Neural cell (in vitro differentiated cells): ENCODE measurements around the gene SYTL4. TPM values are rescaled to one million over a fixed set of nuclear protein-coding genes. Genes with fewer than 3 reads are reported as not detected.

ENCODE experiments used
- H2AFZ ChIP-seq: fragments of 200-600, 300-800 bp; sonication (generic), shearing (Covaris generic); 2 replicates; pipeline ENCODE4 v1.6.0; 2014; ENCODE audit warnings: low read depth, mild to moderate bottlenecking, antibody characterized with exemption, low read length, moderate library complexity
- H3F3A ChIP-seq: fragments of 200-600 bp; shearing (Covaris generic); 2 replicates; pipeline ENCODE4 v1.6.1; 2016; ENCODE audit warnings: mild to moderate bottlenecking, moderate library complexity, mixed read lengths, antibody characterized with exemption, low read length; ENCODE audit not compliant: insufficient read depth, poor library complexity, severe bottlenecking
- H3K27ac ChIP-seq: fragments of 200-600, 300-800 bp; sonication (generic), shearing (Covaris generic); 2 replicates; pipeline ENCODE4 v1.5.1; 2014; ENCODE audit warnings: mild to moderate bottlenecking, low read length, moderate library complexity
- H3K27me3 ChIP-seq: fragments of 300-800, 200-600 bp; sonication (generic), shearing (Covaris generic); 2 replicates; pipeline ENCODE4 v1.6.0; 2014; ENCODE audit warnings: mild to moderate bottlenecking, low read depth, low read length, moderate library complexity; ENCODE audit not compliant: insufficient read depth
- H3K36me3 ChIP-seq: fragments of 300-800, 200-600 bp; sonication (generic), shearing (Covaris generic); 2 replicates; pipeline ENCODE4 v1.5.1; 2014; ENCODE audit warnings: mild to moderate bottlenecking, antibody characterized with exemption, low read length, moderate library complexity; ENCODE audit not compliant: insufficient read depth
- H3K4me2 ChIP-seq: fragments of 300-800, 200-600 bp; sonication (generic), shearing (Covaris generic); 2 replicates; pipeline ENCODE4 v1.6.0; 2014; ENCODE audit warnings: mild to moderate bottlenecking, low read length
- H3K4me3 ChIP-seq: fragments of 300-800, 200-600 bp; sonication (generic), shearing (Covaris generic); 2 replicates; pipeline ENCODE4 v1.5.1; 2014; ENCODE audit warnings: mild to moderate bottlenecking, low read length, moderate library complexity
- H3K79me2 ChIP-seq: fragments of 200-600 bp; shearing (Covaris generic); replicated peaks from 2 replicates; pipeline ENCODE4 v1.6.0; 2014; ENCODE audit warnings: mild to moderate bottlenecking, low read length, moderate library complexity; ENCODE audit not compliant: insufficient read depth
- H3K9ac ChIP-seq: fragments of 300-800, 200-600 bp; sonication (generic), shearing (Covaris generic); 2 replicates; pipeline ENCODE4 v1.6.1; 2016; ENCODE audit warnings: mild to moderate bottlenecking, low read length, mixed read lengths
- H3K9me2 ChIP-seq: fragments of 200-600 bp; shearing (Covaris generic); 2 replicates; pipeline ENCODE4 v1.6.1; 2016; ENCODE audit warnings: mild to moderate bottlenecking, low read length, mixed read lengths; ENCODE audit not compliant: insufficient read depth
- H3K9me3 ChIP-seq: fragments of 200-600, 300-800 bp; sonication (generic), shearing (Covaris generic); 2 replicates; pipeline ENCODE4 v1.6.1; 2016; ENCODE audit warnings: mild to moderate bottlenecking, mixed run types, low read length, moderate library complexity, mixed read lengths
- H4K20me1 ChIP-seq: fragments of 200-600 bp; shearing (Covaris generic); 2 replicates; pipeline ENCODE4 v1.6.1; 2016; ENCODE audit warnings: mild to moderate bottlenecking, mixed run types; ENCODE audit not compliant: insufficient read depth
- EP300 ChIP-seq: fragments of 450-650 bp; conservative IDR thresholded peaks from 2 replicates; pipeline ENCODE4 v1.6.1; 2014; ENCODE audit warnings: antibody characterized with exemption, mild to moderate bottlenecking, moderate library complexity; ENCODE audit not compliant: poor library complexity, severe bottlenecking
- EZH2 ChIP-seq: fragments of 200-600, 300-800 bp; shearing (Covaris generic), sonication (generic); IDR thresholded peaks from 2 replicates; pipeline ENCODE4 v1.6.1; 2014; ENCODE audit warnings: antibody characterized with exemption, low read length, borderline replicate concordance, mild to moderate bottlenecking; ENCODE audit not compliant: insufficient read depth, poor library complexity, severe bottlenecking
- MXI1 ChIP-seq: fragments of 450-650 bp; conservative IDR thresholded peaks from 2 replicates; pipeline ENCODE4 v1.6.1; 2014; ENCODE audit warnings: antibody characterized with exemption, mild to moderate bottlenecking; ENCODE audit not compliant: poor library complexity, severe bottlenecking
- POLR2AphosphoS5 ChIP-seq: IDR thresholded peaks from 2 replicates; pipeline ENCODE4 v1.6.1; 2012
- RAD21 ChIP-seq: fragments of 450-650 bp; conservative IDR thresholded peaks from 2 replicates; pipeline ENCODE4 v1.6.1; 2014; ENCODE audit warnings: antibody characterized with exemption, mild to moderate bottlenecking, moderate library complexity
- SMC3 ChIP-seq: fragments of 450-650 bp; conservative IDR thresholded peaks from 2 replicates; pipeline ENCODE4 v1.6.1; 2014; ENCODE audit warnings: antibody characterized with exemption, mild to moderate bottlenecking, moderate library complexity; ENCODE audit not compliant: poor library complexity
- TAF1 ChIP-seq: IDR thresholded peaks from 2 replicates; pipeline ENCODE4 v1.6.1; 2012; ENCODE audit warnings: low read depth
- polyA plus RNA-seq: library from polyadenylated mRNA; depleted of rRNA; stranded (reverse); fragments of >200 nt; gene quantifications from 2 replicates; pipeline ENCODE4 v1.2.3, GENCODE V29; 2014
- TF ChIP-seq, protein P1 (sequence below): fragments of 450-650 bp; IDR thresholded peaks from 2 replicates; pipeline ENCODE4 v1.5.1; 2014; ENCODE audit warnings: antibody characterized with exemption, mild to moderate bottlenecking, moderate library complexity; ENCODE audit not compliant: poor library complexity, severe bottlenecking
- TF ChIP-seq, protein P2 (sequence below): IDR thresholded peaks from 2 replicates; pipeline ENCODE4 v1.6.1; 2012; ENCODE audit warnings: borderline replicate concordance

SYTL4 gene
- polyA plus RNA-seq, 1 donor from 2014 or later = 0.11 TPM

- no peaks in the 10 kb centered on the region for H3K36me3 ChIP-seq
- no peak for TF ChIP-seq SMC3
- TF ChIP-seq RAD21 = no peak
- TF ChIP-seq, protein P1, sequence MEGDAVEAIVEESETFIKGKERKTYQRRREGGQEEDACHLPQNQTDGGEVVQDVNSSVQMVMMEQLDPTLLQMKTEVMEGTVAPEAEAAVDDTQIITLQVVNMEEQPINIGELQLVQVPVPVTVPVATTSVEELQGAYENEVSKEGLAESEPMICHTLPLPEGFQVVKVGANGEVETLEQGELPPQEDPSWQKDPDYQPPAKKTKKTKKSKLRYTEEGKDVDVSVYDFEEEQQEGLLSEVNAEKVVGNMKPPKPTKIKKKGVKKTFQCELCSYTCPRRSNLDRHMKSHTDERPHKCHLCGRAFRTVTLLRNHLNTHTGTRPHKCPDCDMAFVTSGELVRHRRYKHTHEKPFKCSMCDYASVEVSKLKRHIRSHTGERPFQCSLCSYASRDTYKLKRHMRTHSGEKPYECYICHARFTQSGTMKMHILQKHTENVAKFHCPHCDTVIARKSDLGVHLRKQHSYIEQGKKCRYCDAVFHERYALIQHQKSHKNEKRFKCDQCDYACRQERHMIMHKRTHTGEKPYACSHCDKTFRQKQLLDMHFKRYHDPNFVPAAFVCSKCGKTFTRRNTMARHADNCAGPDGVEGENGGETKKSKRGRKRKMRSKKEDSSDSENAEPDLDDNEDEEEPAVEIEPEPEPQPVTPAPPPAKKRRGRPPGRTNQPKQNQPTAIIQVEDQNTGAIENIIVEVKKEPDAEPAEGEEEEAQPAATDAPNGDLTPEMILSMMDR = no peak
- TF ChIP-seq TAF1 = no peak
- no peak for TF ChIP-seq EP300
- TF ChIP-seq, protein P2, sequence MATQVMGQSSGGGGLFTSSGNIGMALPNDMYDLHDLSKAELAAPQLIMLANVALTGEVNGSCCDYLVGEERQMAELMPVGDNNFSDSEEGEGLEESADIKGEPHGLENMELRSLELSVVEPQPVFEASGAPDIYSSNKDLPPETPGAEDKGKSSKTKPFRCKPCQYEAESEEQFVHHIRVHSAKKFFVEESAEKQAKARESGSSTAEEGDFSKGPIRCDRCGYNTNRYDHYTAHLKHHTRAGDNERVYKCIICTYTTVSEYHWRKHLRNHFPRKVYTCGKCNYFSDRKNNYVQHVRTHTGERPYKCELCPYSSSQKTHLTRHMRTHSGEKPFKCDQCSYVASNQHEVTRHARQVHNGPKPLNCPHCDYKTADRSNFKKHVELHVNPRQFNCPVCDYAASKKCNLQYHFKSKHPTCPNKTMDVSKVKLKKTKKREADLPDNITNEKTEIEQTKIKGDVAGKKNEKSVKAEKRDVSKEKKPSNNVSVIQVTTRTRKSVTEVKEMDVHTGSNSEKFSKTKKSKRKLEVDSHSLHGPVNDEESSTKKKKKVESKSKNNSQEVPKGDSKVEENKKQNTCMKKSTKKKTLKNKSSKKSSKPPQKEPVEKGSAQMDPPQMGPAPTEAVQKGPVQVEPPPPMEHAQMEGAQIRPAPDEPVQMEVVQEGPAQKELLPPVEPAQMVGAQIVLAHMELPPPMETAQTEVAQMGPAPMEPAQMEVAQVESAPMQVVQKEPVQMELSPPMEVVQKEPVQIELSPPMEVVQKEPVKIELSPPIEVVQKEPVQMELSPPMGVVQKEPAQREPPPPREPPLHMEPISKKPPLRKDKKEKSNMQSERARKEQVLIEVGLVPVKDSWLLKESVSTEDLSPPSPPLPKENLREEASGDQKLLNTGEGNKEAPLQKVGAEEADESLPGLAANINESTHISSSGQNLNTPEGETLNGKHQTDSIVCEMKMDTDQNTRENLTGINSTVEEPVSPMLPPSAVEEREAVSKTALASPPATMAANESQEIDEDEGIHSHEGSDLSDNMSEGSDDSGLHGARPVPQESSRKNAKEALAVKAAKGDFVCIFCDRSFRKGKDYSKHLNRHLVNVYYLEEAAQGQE = no peak
- TF ChIP-seq POLR2AphosphoS5 = no peak
- no peak for TF ChIP-seq EZH2
- no peak for TF ChIP-seq MXI1
- H4K20me1 ChIP-seq = no peaks in the 10 kb centered on the region
- H3K27me3 ChIP-seq = no peaks in the 10 kb centered on the region
- no peak overlapping the region for H3K27ac ChIP-seq
- H3K4me3 ChIP-seq = no peak overlapping the region
- H3K9me2 ChIP-seq = no peaks in the 10 kb centered on the region
- H3K79me2 ChIP-seq = no peaks in the 10 kb centered on the region
- H2AFZ ChIP-seq = no peak overlapping the region
- H3K9me3 ChIP-seq = no peaks in the 10 kb centered on the region
- no peaks in the 10 kb centered on the region for H3F3A ChIP-seq
- no peak overlapping the region for H3K9ac ChIP-seq
- no peak overlapping the region for H3K4me2 ChIP-seq
Measured at GRCh38 chrX:100662796-100663195, 69.1 kb downstream of the SYTL4 start.

DNA sequence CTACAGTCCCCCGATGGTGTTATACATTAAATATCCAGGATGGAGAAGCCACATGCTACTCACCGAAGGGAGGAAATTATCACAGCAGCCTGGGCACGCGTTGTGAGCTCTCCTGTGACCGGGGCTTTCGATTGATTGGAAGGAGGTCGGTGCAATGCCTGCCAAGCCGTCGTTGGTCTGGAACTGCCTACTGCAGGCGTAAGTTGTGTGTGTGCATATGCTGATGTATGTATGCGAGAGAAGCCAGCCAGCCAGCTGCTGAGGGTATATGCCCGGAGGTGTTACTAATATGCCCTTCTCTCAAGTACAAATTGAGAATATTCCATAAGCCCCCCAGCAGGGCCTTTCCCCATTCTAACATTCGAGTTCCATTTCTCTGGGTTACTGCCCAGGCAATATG, 69.8 kb downstream of the SYTL4 start:
- H3F3A ChIP-seq = no peaks in the 10 kb centered on the region
- no peaks in the 10 kb centered on the region for H3K27me3 ChIP-seq
- no peak overlapping the region for H3K4me3 ChIP-seq
- no peaks in the 10 kb centered on the region for H3K9me2 ChIP-seq
- no peaks in the 10 kb centered on the region for H3K36me3 ChIP-seq
- no peak overlapping the region for H2AFZ ChIP-seq
- no peak for TF ChIP-seq RAD21
- TF ChIP-seq POLR2AphosphoS5 = no peak
- TF ChIP-seq MXI1 = no peak
- no peak for TF ChIP-seq SMC3
- TF ChIP-seq TAF1 = no peak
- TF ChIP-seq, protein P2 = no peak
- TF ChIP-seq EP300 = no peak
- no peak for TF ChIP-seq EZH2
- TF ChIP-seq, protein P1 = no peak
- H3K9me3 ChIP-seq = no peaks in the 10 kb centered on the region
- H3K27ac ChIP-seq = no peak overlapping the region
- H4K20me1 ChIP-seq = no peaks in the 10 kb centered on the region
- H3K4me2 ChIP-seq = no peak overlapping the region
- H3K9ac ChIP-seq = no peak overlapping the region
- no peaks in the 10 kb centered on the region for H3K79me2 ChIP-seq
